Measurements from ENCODE around the gene TUBA1C.
"Not testable (repeated sequence)": the region's sequence is repeated elsewhere in the genome, so short reads cannot be mapped to it uniquely, and the experiment has no call there.

GRCh38 chr12:49282740-49283375 is 18.0 kb downstream of the TUBA1C start:
- not testable (repeated sequence) for TF ChIP-seq CTCF (IDR thresholded peaks at IDR 0.05 in 2 of 3, conservative IDR thresholded peaks at IDR 0.05 in 1 of 3; ENCODE audit: control insufficient read depth in 2 of 3, extremely low read depth in 1 of 3, insufficient read depth in 1 of 3, low read depth in 3 of 3, low read length in 3 of 3); HDAC2 (IDR thresholded peaks at IDR 0.05); USF1 (IDR thresholded peaks at IDR 0.05; ENCODE audit: borderline replicate concordance, extremely low read length, insufficient read depth, low read depth, low read length); POLR2A (IDR thresholded peaks at IDR 0.05; ENCODE audit: low read depth, low read length); YBX1 (IDR thresholded peaks at IDR 0.05); E2F4 (IDR thresholded peaks at IDR 0.05; ENCODE audit: low read depth, low read length); GABPA (IDR thresholded peaks at IDR 0.05; ENCODE audit: low read depth)

All from GM12878 (cell line).